GM19395 (cell line): ENCODE data around the gene CCDC137.

Experiments
- ATAC-seq: cut with Tn5 transposase; IDR thresholded peaks from one replicate; pipeline ENCODE4 v1.9.1; 2021; ENCODE audit warnings: mild to moderate bottlenecking, moderate library complexity; ENCODE audit not compliant: unreplicated experiment

CCDC137 gene

DNA sequence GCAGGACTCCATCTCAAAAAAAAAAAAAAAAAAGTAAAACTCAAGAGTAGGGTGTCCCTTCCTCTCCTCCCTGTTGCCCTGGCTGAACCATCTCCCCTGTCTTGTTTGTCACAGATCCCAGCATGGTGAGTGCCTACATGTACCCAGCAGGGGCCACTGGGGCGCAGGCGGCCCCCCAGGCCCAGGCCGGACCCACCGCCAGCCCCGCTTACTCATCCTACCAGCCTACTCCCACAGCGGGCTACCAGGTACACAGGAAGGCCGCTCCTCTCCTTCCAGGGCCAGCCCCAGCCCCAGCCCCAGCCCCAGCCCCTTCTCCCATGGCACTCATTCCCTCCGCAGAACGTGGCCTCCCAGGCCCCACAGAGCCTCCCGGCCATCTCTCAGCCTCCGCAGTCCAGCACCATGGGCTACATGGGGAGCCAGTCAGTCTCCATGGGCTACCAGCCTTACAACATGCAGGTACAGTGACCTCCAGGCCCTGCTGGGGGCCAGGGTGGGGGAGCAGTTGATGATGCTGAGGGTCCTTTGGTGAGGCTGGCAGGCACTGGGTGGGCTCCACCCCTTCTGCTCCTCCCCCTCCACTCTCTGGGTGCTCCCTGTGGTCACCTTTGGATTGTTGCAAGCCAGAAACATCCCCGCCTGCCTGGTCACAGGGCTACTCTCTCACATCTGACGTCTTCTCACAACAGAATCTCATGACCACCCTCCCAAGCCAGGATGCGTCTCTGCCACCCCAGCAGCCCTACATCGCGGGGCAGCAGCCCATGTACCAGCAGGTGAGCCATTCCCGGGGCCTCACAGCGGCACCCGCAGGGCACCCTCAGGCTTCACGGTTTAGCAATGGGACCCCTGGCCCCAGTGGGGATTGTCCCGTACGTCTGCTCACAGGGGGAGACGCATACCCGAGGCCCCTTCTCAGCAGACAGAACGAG, 34.1 kb downstream of the CCDC137 start:
- ATAC-seq = no peak

DNA sequence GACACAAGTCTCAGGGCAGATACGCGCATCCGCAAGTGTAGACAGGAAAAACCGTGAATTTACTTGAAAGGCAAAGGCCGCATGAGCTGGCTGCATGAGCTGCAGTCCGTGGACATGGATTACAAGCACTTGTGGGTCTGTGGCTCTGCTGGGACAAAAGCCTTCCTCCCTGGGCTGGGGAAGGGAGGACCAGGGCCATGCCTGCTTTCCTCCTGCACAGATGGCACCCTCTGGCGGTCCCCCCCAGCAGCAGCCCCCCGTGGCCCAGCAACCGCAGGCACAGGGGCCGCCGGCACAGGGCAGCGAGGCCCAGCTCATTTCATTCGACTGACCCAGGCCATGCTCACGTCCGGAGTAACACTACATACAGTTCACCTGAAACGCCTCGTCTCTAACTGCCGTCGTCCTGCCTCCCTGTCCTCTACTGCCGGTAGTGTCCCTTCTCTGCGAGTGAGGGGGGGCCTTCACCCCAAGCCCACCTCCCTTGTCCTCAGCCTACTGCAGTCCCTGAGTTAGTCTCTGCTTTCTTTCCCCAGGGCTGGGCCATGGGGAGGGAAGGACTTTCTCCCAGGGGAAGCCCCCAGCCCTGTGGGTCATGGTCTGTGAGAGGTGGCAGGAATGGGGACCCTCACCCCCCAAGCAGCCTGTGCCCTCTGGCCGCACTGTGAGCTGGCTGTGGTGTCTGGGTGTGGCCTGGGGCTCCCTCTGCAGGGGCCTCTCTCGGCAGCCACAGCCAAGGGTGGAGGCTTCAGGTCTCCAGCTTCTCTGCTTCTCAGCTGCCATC, 34.9 kb downstream of the CCDC137 start:
- ATAC-seq = no peak

DNA sequence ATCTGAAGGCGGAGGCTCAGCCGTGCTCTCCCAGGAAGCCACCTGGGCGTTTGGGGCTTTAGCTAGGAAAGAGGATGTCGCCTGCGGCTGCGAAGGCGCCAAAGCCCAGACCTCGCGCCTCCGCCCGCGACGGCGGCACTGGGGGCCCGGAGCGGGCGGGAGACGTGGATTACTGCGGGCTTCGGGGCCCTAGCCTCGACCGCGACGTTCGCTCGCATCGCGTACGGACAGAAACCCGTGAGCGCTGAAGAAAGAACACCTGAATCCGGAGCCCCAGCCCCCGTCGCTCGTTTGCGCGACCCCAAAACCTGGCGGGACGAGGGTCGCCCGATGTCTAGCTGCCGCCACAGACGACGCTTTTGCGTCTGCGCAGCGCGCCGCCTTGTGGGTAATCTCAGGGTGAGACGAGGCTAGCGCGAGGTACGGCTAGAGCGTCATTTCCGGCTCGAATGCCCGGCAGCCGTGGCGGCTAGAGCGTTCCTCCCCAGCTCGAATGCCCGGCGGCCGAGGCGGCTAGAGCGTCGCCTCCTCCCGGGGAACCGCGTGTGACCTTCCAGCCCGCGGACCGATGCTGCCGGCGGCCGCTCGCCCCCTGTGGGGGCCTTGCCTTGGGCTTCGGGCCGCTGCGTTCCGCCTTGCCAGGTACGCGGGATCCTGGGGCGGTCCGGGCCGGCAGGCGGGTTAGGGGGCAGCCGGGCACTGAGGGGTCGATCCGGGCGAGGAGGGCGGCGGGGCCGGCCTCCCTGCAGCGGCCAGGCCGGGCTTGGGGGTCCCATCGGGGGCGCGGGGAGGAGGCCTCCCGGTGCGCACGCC, 36.6 kb downstream of the CCDC137 start, which contains the start of gene MRPL12:
TSS of gene MRPL12 (plus strand) at position 434 of the 813 bp plus-strand sequence. CDS start at position 569, 135 bp downstream.
- ATAC-seq = peak; percentile 80

DNA sequence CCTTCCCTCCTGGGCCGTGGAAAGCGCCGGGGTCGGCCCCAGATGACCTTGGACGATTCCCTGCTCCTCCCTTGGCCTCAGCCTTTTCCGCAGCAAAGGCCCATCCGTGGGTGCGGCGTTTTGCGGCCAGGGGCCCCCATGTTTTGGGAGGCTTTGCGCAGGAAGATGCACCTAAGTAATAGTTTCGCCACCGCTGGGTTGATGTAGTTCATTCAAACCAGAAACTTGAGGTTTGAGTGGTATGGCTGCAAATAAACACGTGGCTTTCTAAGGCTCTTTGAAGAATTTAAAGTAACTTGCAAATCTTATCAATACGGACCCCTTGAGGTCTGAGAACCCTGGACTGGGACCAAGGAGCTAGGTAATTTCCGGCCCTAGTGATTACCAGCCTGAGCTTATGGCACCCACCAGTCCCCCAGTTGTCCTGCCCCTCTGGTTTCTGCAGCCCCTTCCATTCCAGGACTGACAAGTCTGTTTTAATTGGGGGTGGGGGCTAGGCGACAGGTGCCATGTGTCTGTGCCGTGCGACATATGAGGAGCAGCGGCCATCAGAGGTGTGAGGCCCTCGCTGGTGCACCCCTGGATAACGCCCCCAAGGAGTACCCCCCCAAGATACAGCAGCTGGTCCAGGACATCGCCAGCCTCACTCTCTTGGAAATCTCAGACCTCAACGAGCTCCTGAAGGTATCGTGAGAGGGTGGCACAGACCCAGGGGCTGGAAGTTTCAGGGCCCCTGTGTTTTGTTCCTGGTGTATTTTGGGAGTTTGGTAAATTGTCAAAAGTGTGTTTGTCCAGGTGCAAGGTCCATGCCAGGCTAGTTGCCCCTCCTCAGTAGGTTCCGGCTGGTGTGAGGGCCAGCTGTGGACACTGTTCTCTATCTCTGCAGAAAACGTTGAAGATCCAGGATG, 37.5 kb downstream of the CCDC137 start:
- peak; percentile 5 for ATAC-seq

DNA sequence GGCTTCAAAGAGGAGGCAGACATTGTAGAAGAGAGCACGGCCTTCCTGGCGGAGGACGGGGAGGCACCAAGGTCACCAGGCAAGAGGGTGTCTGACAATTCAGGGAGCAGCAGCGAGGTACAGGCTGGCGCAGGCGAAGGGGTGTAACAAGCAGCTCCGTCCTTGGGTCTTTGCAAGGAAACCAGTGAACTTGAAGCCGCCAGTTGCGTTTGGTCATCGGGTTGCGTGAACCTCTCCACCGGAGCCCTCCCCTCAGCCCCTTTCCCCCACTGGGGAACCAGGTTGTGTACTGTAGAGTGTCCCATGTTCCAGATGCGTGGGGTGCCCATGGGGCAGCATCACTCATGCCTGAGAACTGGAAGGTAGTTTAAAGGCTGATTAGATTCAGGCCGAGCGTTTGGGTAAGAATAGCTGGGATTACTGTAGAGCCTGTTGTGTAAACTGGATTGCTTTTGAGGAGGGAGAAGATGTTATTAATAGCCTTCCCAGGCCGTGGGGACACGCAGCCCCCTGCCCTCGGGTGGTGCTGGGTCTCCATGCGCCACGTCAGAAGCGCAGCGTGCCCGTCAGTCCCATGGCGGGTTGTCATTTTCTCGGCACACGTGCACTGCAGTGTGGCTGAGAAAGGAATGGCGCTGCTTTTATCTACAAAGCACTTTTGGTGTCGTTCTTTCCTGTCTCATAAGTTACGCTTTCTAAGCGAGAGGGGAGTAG, 39.1 kb downstream of the CCDC137 start:
- no peak for ATAC-seq

DNA sequence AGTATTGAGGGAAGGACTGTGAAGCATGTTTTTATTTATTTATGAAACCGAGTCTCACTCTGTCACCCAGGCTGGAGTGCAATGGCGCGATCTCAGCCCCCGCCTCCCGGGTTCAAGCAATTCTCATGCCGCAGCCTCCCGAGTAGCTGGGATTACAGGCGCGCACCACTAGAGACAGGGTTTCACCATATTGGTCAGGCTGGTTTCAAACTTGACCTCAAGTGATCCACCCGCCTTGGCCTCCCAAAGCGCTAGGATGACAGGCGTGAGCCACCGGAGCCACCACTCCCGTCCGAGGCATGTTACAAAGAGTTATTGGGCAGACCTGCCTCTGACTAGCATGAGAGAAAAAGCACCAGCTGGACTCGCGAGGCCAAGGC, 39.7 kb downstream of the CCDC137 start:
- ATAC-seq = no peak

DNA sequence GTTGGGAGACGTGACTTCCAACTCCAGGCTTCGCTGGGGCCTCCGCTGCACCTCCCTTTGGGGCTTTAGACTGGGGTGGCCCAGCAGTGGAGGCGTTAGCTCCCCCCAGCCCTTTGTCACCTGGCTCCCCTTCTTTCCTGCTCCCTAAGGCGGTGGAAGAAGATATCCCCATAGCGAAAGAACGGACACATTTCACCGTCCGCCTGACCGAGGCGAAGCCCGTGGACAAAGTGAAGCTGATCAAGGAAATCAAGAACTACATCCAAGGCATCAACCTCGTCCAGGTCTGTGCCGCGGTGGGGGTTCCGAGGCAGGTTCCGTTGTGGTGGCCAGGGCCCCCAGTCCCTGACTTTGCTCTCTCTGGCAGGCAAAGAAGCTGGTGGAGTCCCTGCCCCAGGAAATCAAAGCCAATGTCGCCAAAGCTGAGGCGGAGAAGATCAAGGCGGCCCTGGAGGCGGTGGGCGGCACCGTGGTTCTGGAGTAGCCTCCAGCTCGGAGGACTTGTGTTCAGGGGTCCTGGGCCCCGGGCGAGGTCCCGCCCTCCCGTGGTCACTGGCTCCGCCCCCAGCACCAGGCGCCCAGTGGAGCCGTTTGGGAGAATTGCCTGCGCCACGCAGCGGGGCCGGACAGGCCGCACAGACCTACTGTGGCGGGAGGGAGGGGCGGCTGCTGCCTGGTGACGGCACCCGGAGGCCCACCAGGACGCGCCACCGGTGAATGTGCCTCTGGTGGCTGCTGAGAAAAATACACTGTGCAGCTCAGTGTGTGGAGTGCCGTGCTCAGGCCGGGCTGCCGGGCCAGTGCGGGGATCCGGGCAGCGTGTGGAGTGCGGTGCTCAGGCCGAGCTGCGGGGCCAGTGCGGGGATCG, 40.5 kb downstream of the CCDC137 start:
- no peak for ATAC-seq

DNA sequence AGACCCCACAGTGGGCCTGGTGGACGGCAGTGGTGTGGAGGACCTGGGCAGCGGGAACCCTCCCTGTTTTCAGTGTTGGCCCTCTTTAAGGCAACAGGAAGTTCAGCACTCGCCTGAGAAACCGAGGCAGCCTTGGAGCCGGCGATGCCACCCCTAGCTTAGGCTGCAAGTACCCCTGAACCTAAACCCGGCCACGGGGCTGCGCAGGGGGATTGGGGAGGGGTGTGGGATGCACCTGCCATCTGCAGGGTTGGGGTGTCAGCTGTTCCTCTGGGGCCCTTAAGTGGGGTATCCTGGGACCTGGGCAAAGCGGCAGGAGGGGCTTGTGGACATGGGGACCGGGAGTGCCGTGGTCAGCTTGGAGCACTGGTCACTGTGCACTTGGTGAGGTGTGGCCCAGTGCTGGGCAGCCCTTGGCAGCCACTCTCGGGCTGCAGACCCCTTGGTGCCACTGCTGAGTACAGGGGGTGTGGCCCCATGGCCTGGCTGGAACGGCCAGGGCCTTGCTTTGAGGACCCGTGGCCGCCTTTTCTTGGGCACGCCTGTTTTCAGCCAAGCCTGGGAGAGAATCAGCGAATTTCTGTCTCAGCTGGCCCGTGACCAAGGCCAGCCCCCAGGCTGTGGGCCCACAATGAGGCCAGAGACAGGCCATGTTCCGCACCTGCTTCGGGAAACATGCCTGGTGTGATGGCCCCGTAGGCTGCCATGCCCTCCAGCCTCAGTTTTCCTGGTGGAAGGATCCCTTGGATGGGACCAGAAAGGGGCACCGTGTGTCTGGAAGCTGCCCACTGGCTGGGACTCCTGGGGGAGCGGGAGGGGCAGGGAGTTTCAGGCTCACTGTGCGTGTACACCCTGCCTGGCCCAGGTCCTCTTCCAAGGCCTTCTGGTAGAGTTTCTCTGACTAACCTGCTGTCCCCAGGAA, 41.4 kb downstream of the CCDC137 start:
- no peak for ATAC-seq

DNA sequence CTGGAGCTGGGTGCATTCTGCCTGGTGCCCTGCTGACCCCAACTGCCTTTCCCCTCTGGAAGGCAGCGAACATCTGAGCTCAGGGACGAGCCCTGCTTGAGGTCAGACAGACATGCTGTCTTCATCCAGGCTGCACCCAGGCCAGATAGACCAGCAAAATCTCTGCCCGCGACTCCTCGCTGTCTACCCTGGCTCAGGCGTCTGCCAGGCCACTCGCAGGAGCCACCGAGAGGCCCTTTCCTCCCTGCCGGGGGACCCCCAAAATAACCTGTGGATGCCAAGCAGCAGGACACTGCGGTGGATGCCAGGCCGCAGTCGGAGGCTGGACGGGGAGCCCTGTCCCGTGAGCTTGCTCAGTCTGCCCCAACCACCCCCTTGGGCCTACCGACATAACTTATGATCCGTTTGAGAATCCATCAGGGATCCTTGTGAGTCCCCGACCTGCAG, 42.2 kb downstream of the CCDC137 start:
- no peak for ATAC-seq

DNA sequence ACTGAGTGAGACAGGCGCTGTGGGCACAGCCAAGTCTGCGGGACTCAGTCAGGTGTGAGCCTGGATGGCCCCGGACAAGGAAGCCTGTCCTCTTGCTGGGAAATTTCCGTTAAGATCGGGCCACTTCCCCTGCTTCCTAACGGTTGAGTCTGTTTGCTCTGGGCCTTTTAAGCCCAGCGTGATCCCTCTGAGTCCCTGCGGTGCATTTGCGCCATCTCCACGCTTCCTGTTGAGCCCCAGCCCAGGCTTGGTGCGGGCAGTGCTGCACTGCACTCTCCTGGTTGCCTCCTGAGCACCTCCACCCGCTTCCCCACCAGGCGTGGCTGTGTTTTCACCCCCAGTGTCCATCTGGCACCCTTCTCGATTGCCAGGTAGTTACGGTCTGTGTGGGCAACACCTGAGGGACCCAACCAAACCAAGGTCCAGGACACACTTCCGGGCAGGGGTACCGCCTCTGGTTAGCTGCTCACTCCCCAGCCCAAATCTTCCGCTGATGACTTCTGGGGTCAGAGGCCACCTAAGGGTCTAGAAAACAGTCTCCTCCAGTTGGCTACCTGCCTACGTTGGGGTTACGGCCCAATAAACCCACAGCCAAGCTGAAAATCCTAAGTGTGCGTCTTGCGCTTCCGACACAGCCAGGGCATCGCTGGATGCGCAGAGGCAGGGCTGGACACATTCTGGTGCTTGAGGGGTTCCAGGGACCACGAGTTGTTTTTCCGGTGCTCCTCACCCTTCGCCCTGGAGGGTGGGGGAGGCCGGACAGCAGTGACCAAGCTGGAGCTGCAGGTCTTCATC, 44.2 kb downstream of the CCDC137 start:
- no peak for ATAC-seq

DNA sequence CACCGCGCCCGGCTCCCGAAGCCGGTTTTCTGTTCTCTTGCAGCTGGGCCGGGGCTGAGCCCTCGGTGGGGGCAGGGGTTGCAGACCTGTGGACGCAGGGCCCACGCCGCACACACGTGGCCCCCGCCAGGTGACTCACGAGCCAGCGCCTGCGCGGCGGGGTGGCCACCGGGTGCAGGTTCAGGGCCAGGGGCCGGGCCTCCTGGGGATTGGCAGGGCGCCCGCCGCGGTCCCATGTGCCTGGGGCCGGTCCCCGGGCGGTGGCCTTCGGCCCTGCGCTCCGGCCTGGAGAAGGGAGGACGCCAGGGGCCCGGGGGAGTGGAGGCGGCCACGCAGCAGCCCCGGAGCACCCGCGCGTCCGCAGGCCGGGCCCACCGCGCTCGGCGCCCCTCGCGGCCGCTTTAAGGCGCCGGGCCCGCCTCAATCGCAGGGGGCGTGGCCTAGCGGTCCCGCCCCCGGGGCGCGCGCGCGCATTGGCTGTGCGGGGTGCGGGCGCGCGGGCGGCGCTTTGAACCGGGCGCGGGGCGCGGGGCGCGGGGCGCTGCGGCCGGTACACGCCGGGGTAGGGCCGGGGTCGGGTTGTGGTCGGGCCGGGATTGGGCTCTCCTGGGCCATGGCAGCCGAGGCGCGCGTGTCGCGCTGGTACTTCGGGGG, 45.4 kb downstream of the CCDC137 start, which contains the start of gene SLC25A10:
TSS of gene SLC25A10 (plus strand) at position 471 of the 654 bp plus-strand sequence. CDS start at position 614, 143 bp downstream.
- peak; percentile 59 for ATAC-seq

DNA sequence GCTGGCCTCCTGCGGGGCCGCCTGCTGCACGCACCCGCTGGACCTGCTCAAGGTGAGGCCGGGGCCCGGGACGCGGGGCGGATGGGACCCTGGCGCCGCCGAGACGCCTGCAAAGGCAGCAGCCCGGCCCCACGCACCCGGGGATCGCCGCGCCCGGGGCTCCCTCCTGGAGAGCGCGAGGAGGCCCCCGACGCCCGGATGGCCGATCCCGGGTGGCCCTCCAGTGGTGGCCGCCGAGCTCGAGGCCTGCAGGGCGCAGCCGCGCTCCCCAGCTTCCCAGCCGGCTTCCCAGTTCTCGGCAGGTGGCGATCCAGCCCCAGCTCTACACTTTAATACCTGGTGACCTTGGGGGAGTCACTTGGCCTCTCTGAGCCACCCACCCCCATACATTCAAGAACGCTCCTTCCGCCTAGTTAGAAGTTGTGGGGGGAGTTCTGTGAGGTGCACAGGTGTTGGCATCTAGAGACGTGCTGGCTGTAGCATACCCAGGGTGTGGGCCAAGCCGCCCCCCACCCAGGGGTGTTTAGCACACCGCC, 46.0 kb downstream of the CCDC137 start:
- peak; percentile 3 for ATAC-seq

DNA sequence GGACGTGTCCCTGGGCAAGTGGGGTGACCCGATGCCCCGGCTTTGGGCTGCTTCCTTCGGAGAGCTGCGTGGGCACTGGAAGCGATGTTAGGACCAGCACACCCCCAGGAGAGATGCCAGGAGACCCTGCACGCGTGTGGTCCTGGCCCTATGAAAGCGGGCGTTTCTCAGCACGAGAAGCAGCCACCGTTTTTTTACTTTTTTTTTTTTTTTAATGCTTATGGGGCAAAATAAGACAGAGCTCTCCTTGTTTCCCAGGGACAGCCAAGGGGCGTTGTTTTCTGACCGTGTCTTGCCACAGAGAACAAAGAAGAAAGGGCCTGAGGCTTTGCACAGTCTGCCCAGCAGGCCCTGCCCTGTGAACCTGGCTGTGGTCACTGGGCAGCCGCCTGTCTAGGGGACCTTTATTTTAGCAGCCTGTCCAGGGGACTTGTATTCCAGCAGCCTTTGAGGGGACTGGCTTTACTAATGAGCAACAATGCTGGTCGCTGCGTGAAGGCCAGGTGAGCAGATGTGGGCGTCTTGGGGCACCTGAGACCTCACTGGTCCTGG, 46.5 kb downstream of the CCDC137 start:
- ATAC-seq = no peak

DNA sequence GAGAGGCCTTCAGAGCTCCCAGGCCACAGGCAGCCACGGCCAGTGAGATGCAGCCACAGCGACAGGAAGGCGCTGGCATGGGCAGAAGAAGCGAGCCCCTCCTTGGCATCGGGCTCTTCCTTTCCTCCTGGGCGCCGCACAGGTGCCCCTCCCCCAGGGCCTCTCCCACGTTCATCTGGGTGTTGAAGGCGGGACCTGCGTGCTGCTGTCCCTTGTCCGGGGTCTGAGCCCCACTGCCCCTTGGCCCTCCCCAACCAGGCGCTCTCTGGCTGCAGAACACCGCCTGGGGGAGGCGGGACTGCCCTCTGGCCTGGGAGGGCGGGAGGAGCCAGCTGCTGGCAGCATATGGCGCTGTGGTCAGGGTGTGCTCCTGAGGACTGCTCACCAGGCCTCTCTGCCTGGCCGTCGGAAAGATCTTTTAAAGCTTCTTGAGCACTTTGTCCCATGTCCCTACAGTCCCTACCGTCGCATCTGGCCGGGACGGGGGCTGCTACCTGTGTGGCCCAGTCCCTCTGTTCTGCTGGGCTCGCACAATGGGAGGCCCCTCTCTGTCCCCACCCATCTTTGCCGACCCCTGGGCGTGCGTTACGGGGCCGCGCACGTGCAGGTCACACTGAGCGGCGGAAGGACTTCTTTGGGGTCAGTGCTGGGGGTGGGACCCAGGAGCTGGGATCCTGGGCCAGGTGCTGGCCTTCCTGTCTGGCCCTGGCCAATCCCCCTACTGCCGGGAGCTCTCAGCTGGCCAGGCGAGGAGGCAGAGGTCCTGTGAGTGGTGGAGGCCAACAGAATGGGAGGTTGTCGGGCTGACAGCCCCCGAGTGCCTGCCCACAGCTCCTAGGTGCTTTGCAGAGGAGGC, 47.2 kb downstream of the CCDC137 start:
- no peak for ATAC-seq
